H1 (cell line): ENCODE results near the gene ASAP2. TPM values are rescaled to one million over a fixed set of nuclear protein-coding genes. Genes with fewer than 3 reads are reported as not detected.

Source experiments
- CTCF ChIA-PET: fragments of 300-600 bp; sonication (Branson Sonifier 250); formaldehyde crosslinking; loops from one replicate; lab custom pipeline; 2021; ENCODE audit not compliant: partially characterized antibody; lab: Charles Lee
- POLR2A ChIA-PET: fragments of 300-600 bp; sonication (Branson Sonifier 250); formaldehyde crosslinking; loops from one replicate; lab custom pipeline; 2021; ENCODE audit warnings: inconsistent platforms; ENCODE audit not compliant: partially characterized antibody; lab: Charles Lee
- DNase-seq, 2 experiments: peaks; one replicate each; pipeline versions ENCODE4 v3.0.0 to v3.0.0-alpha.2; 2010 to 2022; ENCODE audit warnings: low spot score in 2 of 2, low read depth in 1 of 2, mixed read lengths in 1 of 2
- FAIRE-seq: peaks from 2 replicates; lab custom pipeline; 2011; peaks lifted over from hg19 to GRCh38; lab: Jason Lieb, UNC
- H2AFZ ChIP-seq: 2 replicates; pipeline ENCODE4 v1.8.1; 2012; ENCODE audit warnings: low read length, inconsistent platforms
- H2AK5ac ChIP-seq: 2 replicates; pipeline ENCODE4 v1.6.1; 2013; ENCODE audit warnings: low read depth, low read length
- H2BK120ac ChIP-seq: replicated peaks from 2 replicates; pipeline ENCODE3; 2013; ENCODE audit warnings: low read depth, low read length, inconsistent platforms
- H2BK12ac ChIP-seq: 2 replicates; pipeline ENCODE4 v1.6.1; 2013; ENCODE audit warnings: low read depth, low read length
- H2BK15ac ChIP-seq: 2 replicates; pipeline ENCODE4 v1.6.1; 2013; ENCODE audit warnings: low read length
- H2BK20ac ChIP-seq: 2 replicates; pipeline ENCODE4 v1.6.1; 2013; ENCODE audit warnings: low read length
- H2BK5ac ChIP-seq: 2 replicates; pipeline ENCODE4 v1.6.1; 2013; ENCODE audit warnings: low read depth, low read length
- H3K14ac ChIP-seq: 2 replicates; pipeline ENCODE4 v1.6.1; 2013; ENCODE audit warnings: inconsistent platforms; ENCODE audit not compliant: insufficient read length
- H3K18ac ChIP-seq: 2 replicates; pipeline ENCODE4 v1.6.1; 2013; ENCODE audit warnings: low read length; ENCODE audit errors: extremely low read depth
- H3K23ac ChIP-seq: 2 replicates; pipeline ENCODE4 v1.6.1; 2013; ENCODE audit warnings: inconsistent platforms; ENCODE audit not compliant: insufficient read length
- H3K23me2 ChIP-seq: 2 replicates; pipeline ENCODE4 v1.6.1; 2013; ENCODE audit warnings: low read depth, low read length
- H3K27ac ChIP-seq: 2 replicates; pipeline ENCODE4 v1.6.1; 2011; ENCODE audit warnings: low read depth, low read length, inconsistent platforms
- H3K27me3 ChIP-seq, 4 experiments: replicated peaks in 1 of 4; 1 replicate in 1 of 4; 2 replicates in 3 of 4; pipeline versions ENCODE4 v1.6.1 to v1.8.1; 2011 to 2013; ENCODE audit warnings: low read length in 3 of 4, mild to moderate bottlenecking in 3 of 4, inconsistent platforms in 2 of 4, mixed read lengths in 2 of 4, moderate library complexity in 1 of 4; ENCODE audit not compliant: control insufficient read depth in 3 of 4, insufficient read depth in 3 of 4; ENCODE audit errors: extremely low read depth in 1 of 4
- H3K36me3 ChIP-seq, 4 experiments: 2 replicates each; pipeline versions ENCODE4 v1.6.1 to v1.8.1; 2011 to 2013; ENCODE audit warnings: mild to moderate bottlenecking in 4 of 4, low read length in 3 of 4, moderate library complexity in 2 of 4, control low read depth in 1 of 4, inconsistent platforms in 1 of 4; ENCODE audit not compliant: insufficient read depth in 4 of 4, control insufficient read depth in 2 of 4
- H3K4ac ChIP-seq: replicated peaks from 2 replicates; pipeline ENCODE3; 2013; ENCODE audit warnings: low read length, low read depth, mixed read lengths, inconsistent platforms; ENCODE audit not compliant: insufficient read length
- H3K4me1 ChIP-seq, 4 experiments: replicated peaks in 1 of 4; 1 replicate in 1 of 4; 2 replicates in 3 of 4; pipeline versions ENCODE4 v1.6.1 to v1.8.1; 2011 to 2013; ENCODE audit warnings: low read length in 3 of 4, inconsistent platforms in 2 of 4, mixed read lengths in 1 of 4; ENCODE audit not compliant: insufficient read depth in 4 of 4, control insufficient read depth in 3 of 4
- H3K4me2 ChIP-seq, 2 experiments: 2 replicates each; pipeline versions ENCODE4 v1.6.1 to v1.8.1; 2011 to 2013; ENCODE audit warnings: low read depth in 2 of 2, low read length in 2 of 2, control low read depth in 1 of 2, inconsistent platforms in 1 of 2, mild to moderate bottlenecking in 1 of 2; ENCODE audit not compliant: insufficient read depth in 1 of 2
- H3K4me3 ChIP-seq, 4 experiments: fragments of 200-600, 300-600 bp in 1 of 4; sonication (generic), shearing (Covaris generic), sonication (Bioruptor Twin) in 1 of 4; 2 replicates each; pipeline versions ENCODE4 v1.5.1 to v1.8.1; 2011 to 2016; ENCODE audit warnings: low read length in 4 of 4, low read depth in 3 of 4, control low read depth in 2 of 4, inconsistent platforms in 2 of 4, mild to moderate bottlenecking in 2 of 4, mixed read lengths in 1 of 4, moderate library complexity in 1 of 4; ENCODE audit not compliant: insufficient read depth in 2 of 4; ENCODE audit errors: extremely low read depth in 1 of 4
- H3K56ac ChIP-seq: replicated peaks from 2 replicates; pipeline ENCODE3; 2013; ENCODE audit warnings: low read depth, mild to moderate bottlenecking, mixed read lengths, low read length, inconsistent platforms; ENCODE audit not compliant: insufficient read length
- H3K79me1 ChIP-seq: 2 replicates; pipeline ENCODE4 v1.6.1; 2013; ENCODE audit warnings: low read depth, low read length, control low read depth
- H3K79me2 ChIP-seq, 2 experiments: 2 replicates each; pipeline versions ENCODE4 v1.6.1 to v1.8.1; 2012 to 2013; ENCODE audit warnings: low read length in 2 of 2, mild to moderate bottlenecking in 2 of 2, inconsistent platforms in 1 of 2; ENCODE audit not compliant: insufficient read depth in 2 of 2, control insufficient read depth in 1 of 2
- H3K9ac ChIP-seq, 4 experiments: replicated peaks in 1 of 4; 1 replicate in 1 of 4; 2 replicates in 3 of 4; pipeline versions ENCODE4 v1.6.1 to v1.8.1; 2011 to 2013; ENCODE audit warnings: low read depth in 3 of 4, low read length in 3 of 4, control low read depth in 2 of 4, mild to moderate bottlenecking in 2 of 4, moderate library complexity in 2 of 4, inconsistent platforms in 1 of 4; ENCODE audit errors: extremely low read depth in 1 of 4
- H3K9me3 ChIP-seq, 2 experiments: 2 replicates each; pipeline versions ENCODE4 v1.6.1 to v1.8.1; 2012 to 2013; ENCODE audit warnings: mild to moderate bottlenecking in 2 of 2, moderate library complexity in 2 of 2, control low read depth in 1 of 2, inconsistent platforms in 1 of 2, low read depth in 1 of 2, low read length in 1 of 2, mixed read lengths in 1 of 2; ENCODE audit not compliant: insufficient read depth in 2 of 2
- H4K20me1 ChIP-seq, 2 experiments: replicated peaks in 1 of 2; 2 replicates each; pipeline versions ENCODE3 to v1.8.1; 2011 to 2013; ENCODE audit warnings: inconsistent platforms in 2 of 2, low read length in 2 of 2, mild to moderate bottlenecking in 1 of 2; ENCODE audit not compliant: insufficient read depth in 2 of 2, control insufficient read depth in 1 of 2
- H4K5ac ChIP-seq: 2 replicates; pipeline ENCODE4 v1.6.1; 2013; ENCODE audit warnings: low read length, low read depth, mixed read lengths, inconsistent platforms; ENCODE audit not compliant: insufficient read length
- H4K8ac ChIP-seq: 2 replicates; pipeline ENCODE4 v1.8.0; 2013; ENCODE audit warnings: mild to moderate bottlenecking, moderate library complexity, low read length, inconsistent platforms; ENCODE audit not compliant: insufficient read depth; ENCODE audit errors: extremely low read depth
- H4K91ac ChIP-seq: replicated peaks from 2 replicates; pipeline ENCODE3; 2013; ENCODE audit warnings: low read length, mixed read lengths, inconsistent platforms; ENCODE audit not compliant: insufficient read length
- ASH2L ChIP-seq: fragments of 200-600, 300-600 bp; sonication (generic); IDR thresholded peaks from one replicate; pipeline ENCODE4 v1.7.1; 2017; ENCODE audit warnings: low read length
- ATF2 ChIP-seq: IDR thresholded peaks from 2 replicates; pipeline ENCODE4 v1.6.1; 2012; ENCODE audit warnings: low read length, inconsistent platforms
- BRCA1 ChIP-seq: IDR thresholded peaks from 2 replicates; pipeline ENCODE4 v1.6.1; 2012; ENCODE audit warnings: low read depth, low read length, improper control_type of control experiment
- CHD1 ChIP-seq: IDR thresholded peaks from 2 replicates; pipeline ENCODE4 v1.6.1; 2012; ENCODE audit warnings: low read depth, low read length, improper control_type of control experiment
- JUN ChIP-seq: IDR thresholded peaks from 2 replicates; pipeline ENCODE4 v1.6.1; 2011; ENCODE audit warnings: low read depth, mild to moderate bottlenecking, improper control_type of control experiment, low read length
- KDM5A ChIP-seq: fragments of 200-600 bp; IDR thresholded peaks from 2 replicates; pipeline ENCODE4 v1.7.1; 2012; ENCODE audit warnings: mild to moderate bottlenecking, low read length, inconsistent platforms, mixed read lengths
- NANOG ChIP-seq: IDR thresholded peaks from 2 replicates; pipeline ENCODE4 v1.6.1; 2011; ENCODE audit warnings: low read length, low read depth, mild to moderate bottlenecking, inconsistent platforms; ENCODE audit not compliant: insufficient read depth, poor library complexity, severe bottlenecking
- PHF8 ChIP-seq: fragments of 200-600 bp; sonication (generic); conservative IDR thresholded peaks from 2 replicates; pipeline ENCODE4 v1.7.1; 2012; ENCODE audit warnings: low read depth, mild to moderate bottlenecking, inconsistent platforms, low read length, moderate library complexity
- SAP30 ChIP-seq: fragments of 300-600 bp; sonication (generic); IDR thresholded peaks from 2 replicates; pipeline ENCODE4 v1.7.1; 2012; ENCODE audit warnings: low read length, moderate library complexity, mild to moderate bottlenecking, inconsistent platforms; ENCODE audit not compliant: insufficient read depth, insufficient replicate concordance
- SP2 ChIP-seq: IDR thresholded peaks from 2 replicates; pipeline ENCODE4 v1.6.1; 2012; ENCODE audit warnings: mild to moderate bottlenecking, low read length, inconsistent platforms
- SP4 ChIP-seq: IDR thresholded peaks from 2 replicates; pipeline ENCODE4 v1.6.1; 2012; ENCODE audit warnings: low read length, inconsistent platforms
- ZNF274 ChIP-seq: IDR thresholded peaks from 2 replicates; pipeline ENCODE4 v1.7.0; 2012; ENCODE audit warnings: low read length, borderline replicate concordance; ENCODE audit errors: extremely low read depth
- WGBS, 2 experiments: shearing (Covaris generic) in 1 of 2; methylation state at CpG; one replicate each; pipeline versions ENCODE4 v1.1.6 to v1.1.7; 2013 to 2015; ENCODE audit warnings: low lambda C conversion rate in 2 of 2, mixed read lengths in 2 of 2, inconsistent platforms in 1 of 2, low coverage in 1 of 2, missing lambda C conversion rate in 1 of 2; ENCODE audit not compliant: insufficient replicate concordance in 2 of 2, insufficient coverage in 1 of 2, insufficient read length in 1 of 2; ENCODE audit errors: extremely low coverage in 1 of 2, missing lambda C conversion rate in 1 of 2; 5-methylcytosine and 5-hydroxymethylcytosine counted together
- polyA plus RNA-seq, 7 experiments: library from polyadenylated mRNA; depleted of rRNA in 3 of 7; stranded (reverse) in 5 of 7; unstranded in 2 of 7; fragments of >200 nt in 5 of 7; fragments of 200-250 nt in 2 of 7; gene quantifications; 1 replicate in 5 of 7; 2 replicates in 1 of 7; 4 replicates in 1 of 7; pipeline versions ENCODE4 v1.2.1 to v1.2.3, GENCODE V29; 2011 to 2013; ENCODE audit warnings: missing spikeins in 2 of 7, mixed read lengths in 2 of 7
- total RNA-seq: library from RNA; stranded (reverse); fragmentation: NEBNext Ultra II Directional; extraction: Animal tissue kit (Norgen Biotek cat#: 25700); gene quantifications from 2 replicates; pipeline ENCODE4 v1.2.1, GENCODE V29; 2021

Gene ASAP2
- total and polyA plus RNA-seq, 2 of the 8 experiments (the other 6 are each of a cell fraction or from before 2014, with no cell fraction given), result 10.2 to 18.7 TPM

GRCh38 chr2:9187620-9188214 is 18.9 kb upstream of the ASAP2 start:
- Histone ChIP-seq H3K4ac (no peak overlapping the region), H2BK5ac (no peak overlapping the region), H4K20me1 (no peaks in the 10 kb centered on the region), H3K4me1 (peaks cover 0 to 6% (median 0%) of the 10 kb centered on the region in 4 experiments; a peak in 1 of 7 replicates), H2BK120ac (no peak overlapping the region), H3K27ac (no peak overlapping the region), H3K4me2 (no peak overlapping the region), H3K36me3 (no peaks in the 10 kb centered on the region), H2BK20ac (no peak overlapping the region), H3K14ac (no peak overlapping the region), H3K4me3 (no peak overlapping the region), H3K79me2 (no peaks in the 10 kb centered on the region), H2BK12ac (no peak overlapping the region), H3K9me3 (no peaks in the 10 kb centered on the region; a peak in 1 of 4 replicates), H3K23ac (no peak overlapping the region), H3K56ac (no peak overlapping the region), H4K5ac (no peak overlapping the region), H2BK15ac (no peak overlapping the region), H3K23me2 (no peaks in the 10 kb centered on the region), H4K91ac (no peak overlapping the region), H2AFZ (no peak overlapping the region), H3K9ac (no peak overlapping the region), H4K8ac (no peak overlapping the region), H3K79me1 (no peaks in the 10 kb centered on the region), H2AK5ac (no peak overlapping the region), H3K18ac (no peak overlapping the region), H3K27me3 (peaks cover 0 to 2% (median 0%) of the 10 kb centered on the region in 4 experiments; a peak in 3 of 7 replicates)
- DNase-seq (no peak), FAIRE-seq (no peak)
- ChIA-PET CTCF (interaction anchor here (2.7 kb wide), 1 partner anchor 9 kb away, joined by 15 read pairs; no protein-coding TSS in a partner anchor), POLR2A (no interaction called here)
- WGBS, 2 experiments, result 92% methylated on average over 2 of the region's 2 CpGs; no CpG with 5 or more reads in 1 of the 2 experiments
- TF ChIP-seq NANOG, result no peak
- no peak for TF ChIP-seq SAP30
- TF ChIP-seq BRCA1, result no peak
- no peak for TF ChIP-seq CHD1
- TF ChIP-seq SP2, result no peak
- TF ChIP-seq ZNF274, result no peak
- TF ChIP-seq PHF8, result no peak
- TF ChIP-seq ATF2, result no peak
- TF ChIP-seq JUN, result no peak
- no peak for TF ChIP-seq SP4
- no peak for TF ChIP-seq KDM5A
- TF ChIP-seq ASH2L, result no peak
